ENCODE data around the gene HSPG2.
"Not testable (repeated sequence)": the region's sequence is repeated elsewhere in the genome, so short reads cannot be mapped to it uniquely, and the experiment has no call there.

Gene HSPG2

DNA sequence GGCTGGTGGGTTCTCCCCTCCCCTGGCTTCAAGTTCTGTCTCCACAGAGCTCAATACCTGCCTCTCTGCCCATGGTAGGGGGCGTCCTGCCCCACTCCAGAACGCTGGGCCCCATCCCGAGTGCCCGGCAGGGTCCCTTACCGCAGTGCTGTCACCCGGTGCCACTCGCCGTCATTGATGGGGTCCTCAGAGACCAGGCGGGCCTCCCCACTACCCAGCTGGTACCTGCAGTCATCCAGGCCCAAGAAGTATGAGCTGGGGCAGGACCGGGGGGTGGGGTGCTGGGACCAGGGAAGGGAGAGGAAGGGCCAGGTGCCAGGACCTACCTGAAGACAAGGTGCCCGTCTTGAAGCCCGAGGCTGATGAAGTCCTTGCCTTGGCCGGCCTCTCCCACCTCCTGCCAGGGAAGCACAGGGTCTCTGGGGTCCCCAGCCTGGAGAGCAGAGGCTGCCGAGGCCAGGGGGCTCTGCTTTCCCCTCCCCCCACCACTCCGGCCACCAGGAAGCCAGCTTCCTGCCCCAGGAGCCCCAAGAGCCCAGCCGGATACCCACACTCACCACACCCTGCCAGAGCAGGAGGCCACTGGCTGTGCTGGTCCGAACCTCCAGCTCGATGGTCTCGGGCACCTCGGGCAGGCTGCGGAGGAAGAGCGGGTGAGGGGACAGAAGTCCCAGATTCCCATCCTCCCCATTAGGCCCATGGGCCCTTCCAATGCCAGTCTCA, 113.0 kb downstream of the HSPG2 start:
- DNase-seq (ENCODE audit: low read depth), result no peak

DNA sequence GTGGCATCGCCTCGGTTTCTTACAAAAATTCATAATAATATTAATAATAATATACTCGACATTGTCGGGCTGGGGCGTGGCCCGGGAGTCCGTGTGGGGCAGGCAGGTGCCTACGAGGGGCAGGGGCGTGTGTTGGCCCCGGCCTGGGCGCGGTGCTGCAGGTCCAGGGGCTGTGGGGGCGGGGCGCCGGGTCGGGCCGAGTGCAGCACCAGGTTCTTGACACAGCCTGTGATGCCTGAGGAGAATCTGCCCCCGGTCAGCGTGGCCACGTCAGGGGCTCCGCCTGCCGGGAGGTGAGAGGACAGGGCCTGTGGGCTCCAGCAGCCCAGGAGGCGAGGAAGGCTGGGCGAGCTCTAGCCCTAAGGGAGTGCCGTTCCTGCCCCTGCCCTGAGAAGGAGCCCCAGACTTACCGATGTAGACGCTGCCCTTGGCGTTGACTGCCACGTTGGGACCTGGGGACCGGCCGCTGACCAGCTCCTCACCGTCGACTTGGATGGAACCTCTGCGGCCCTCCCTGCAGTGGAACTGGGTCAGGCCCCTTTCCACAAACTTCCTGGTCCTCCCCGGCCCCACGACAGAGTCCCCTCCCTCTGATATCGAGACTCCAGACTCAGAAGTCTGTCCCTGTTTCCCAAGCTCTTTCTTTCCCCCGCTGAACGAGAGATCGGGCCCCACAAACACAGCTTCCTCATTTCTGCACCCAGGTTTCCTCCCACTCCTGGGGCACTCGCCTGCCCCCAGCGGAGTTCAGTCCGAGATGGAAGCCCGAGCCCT, 113.7 kb downstream of the HSPG2 start:
- no peak for DNase-seq (ENCODE audit: low read depth)

DNA sequence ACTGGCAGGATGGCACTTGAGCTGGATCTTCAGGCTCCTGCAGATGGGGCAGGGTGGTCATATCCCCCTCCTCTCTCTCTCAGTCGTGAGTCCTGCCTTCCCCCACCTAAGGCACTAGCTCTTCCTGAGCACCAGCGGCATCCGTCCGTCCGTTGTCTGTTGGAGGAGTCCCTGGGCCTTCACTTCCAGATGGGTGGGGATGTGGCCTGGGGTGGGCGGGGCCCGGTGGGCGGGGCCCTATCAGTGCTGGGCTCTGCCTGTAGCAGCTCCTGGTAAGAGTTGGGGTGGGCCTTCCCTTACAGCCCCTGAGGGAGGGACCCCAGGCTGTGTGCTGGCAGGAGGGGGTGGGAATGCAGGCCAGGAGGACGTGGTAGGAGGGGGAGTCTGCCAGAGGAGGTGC, 114.8 kb downstream of the HSPG2 start:
- DNase-seq (ENCODE audit: low read depth), result no peak

DNA sequence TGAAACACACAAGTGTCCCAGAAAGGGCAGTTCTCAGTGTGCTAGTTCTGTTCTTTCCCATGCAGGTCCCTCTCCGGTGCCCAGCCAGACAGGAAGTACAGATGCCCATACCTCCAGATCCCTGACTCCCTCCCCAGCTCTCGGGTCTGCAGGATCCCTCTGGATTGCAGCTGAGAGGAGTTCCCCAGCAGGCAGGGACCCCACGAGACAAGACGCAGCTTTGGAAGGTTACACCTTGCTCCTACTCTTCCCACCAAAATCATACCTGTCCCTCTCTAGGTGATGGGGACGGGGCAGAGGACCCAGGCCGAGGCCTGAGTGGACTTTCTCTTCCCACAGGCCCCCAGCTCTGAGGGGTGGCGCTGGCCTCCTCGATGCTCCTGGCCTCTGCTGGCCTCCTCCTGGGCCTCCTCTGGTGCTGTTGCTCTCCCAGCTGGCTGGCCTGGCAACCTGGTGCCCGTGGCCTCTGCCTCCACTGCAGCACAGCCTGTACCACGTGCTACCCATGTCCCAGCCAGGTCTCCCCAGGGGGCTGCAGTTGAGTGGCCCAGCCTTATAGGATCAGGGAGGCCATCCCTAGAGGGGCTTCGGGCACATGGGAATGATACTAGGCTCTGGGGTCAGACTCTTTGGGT, 115.6 kb downstream of the HSPG2 start:
- no peak for DNase-seq (ENCODE audit: low read depth)

DNA sequence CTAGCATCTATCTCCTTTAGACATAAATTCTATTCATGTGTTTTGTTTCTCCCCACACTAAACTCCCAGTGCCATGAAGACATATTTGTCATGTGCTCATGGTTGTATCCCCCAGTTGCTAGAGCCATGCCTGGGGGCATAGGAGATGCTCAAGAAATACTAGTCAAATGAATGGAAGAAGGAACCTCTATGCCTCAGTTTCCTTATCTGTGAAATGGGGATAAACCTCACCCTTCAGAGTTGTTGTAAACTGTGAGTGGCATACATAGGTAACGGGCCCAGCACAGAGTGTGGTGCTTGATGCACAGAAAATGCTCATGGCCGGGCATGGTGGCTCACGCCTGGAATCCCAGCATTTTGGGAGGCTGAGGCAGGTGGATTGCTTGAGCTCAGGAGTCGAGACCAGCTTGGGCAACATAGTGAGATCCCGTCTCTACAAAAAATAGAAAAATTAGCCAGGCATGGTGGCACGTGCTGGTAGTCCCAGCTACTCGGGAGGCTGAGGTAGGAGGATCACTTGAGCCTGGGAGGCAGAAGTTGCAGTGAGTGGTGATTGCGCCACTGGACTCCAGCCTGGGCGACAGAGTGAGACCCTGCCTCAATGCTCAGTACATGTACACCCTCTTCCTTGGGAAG, 116.4 kb downstream of the HSPG2 start:
- DNase-seq (ENCODE audit: low read depth), result no peak

GRCh38 chr1:21818656-21819055, 118.5 kb downstream of the HSPG2 start:
- no peak for DNase-seq (ENCODE audit: low read depth)

- no peak for DNase-seq (ENCODE audit: low read depth)
Measured at GRCh38 chr1:21816602-21817302, 120.4 kb downstream of the HSPG2 start.

DNA sequence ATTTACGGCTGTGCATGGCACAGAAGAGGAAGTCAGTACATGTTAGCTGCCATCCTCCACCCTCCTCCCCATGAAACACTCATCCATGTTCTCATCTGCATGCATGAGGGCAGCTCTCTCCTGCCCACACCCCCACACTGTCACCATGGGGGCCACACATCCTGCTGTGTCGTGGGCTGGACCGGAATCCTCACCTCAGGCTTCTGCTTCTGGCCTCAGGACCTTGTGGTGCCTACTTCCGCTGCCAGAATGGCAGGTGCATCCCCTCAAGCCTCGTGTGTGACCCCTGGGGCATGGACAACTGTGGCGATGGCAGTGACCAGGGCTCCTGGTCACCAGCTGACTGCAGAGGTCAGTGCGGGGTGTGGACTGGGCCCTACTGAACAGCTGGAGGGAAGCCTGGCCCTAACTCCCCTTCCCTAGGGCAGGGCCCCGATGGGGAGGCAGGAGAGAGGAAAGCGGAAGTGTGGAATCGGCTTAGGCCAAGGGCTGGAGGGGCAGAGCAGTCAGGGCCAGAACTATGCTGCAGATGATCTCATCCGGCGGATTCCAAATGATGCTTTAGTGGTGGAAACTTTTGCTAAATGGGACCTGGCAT, 121.3 kb downstream of the HSPG2 start:
- no peak for DNase-seq (ENCODE audit: low read depth)

DNA sequence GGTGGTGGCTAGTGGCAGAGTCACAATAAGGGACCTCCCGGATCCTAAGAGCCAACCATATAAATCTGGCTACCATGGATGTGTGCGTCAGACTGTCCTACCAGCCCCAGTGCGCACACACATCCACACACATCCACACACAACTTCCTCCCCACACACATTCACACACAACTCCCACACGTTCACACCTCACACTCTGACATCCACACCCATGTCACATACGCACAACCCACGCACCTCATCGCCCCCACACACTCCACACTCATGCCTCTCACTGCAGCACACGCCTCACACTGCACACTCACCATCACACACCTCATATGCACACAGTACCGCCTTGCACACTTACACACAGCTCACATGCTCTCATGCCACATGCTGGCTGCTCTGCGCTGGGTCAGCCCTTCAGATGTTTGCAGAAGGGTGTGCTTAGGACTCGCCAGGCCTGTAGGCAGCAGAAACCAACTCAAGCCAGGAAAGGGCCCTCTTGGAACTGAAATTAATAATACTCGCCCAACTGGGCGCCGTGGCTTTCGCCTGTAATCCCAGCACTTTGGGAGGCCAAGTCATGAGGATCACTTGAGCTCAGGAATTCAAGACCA, 122.0 kb downstream of the HSPG2 start:
- DNase-seq (ENCODE audit: low read depth), result no peak

GRCh38 chr1:21814241-21814918, 122.7 kb downstream of the HSPG2 start:
- DNase-seq (ENCODE audit: low read depth), result no peak

- DNase-seq (ENCODE audit: low read depth), result no peak
Measured at GRCh38 chr1:21813542-21813941, 123.6 kb downstream of the HSPG2 start.

- DNase-seq (ENCODE audit: low read depth), result no peak
Measured at GRCh38 chr1:21811875-21812305, 125.2 kb downstream of the HSPG2 start, which contains the start of gene LDLRAD2. Gene LDLRAD2, plus strand, starts transcription at chr1:21812265. Its CDS starts 187 bp downstream, at chr1:21812452.

DNA sequence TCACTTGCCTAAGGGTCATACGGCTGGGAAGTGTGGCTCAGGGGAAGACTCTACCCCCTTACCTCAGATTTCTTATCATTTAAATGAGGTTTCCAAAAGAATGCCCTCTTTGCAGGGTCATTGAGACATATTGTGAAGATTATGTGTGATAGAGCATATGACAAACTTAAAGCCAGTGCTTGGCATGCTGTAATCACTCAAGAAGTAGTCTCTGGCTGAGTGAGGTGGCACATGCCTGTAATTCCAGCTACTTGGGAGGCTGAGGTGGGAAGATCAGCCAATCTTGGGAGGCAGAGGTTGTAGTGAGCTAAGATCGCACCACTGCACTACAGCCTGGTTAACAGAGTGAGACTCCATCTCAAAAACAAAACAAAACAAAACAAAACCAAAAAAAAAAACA, 132.6 kb downstream of the HSPG2 start:
- no peak for DNase-seq (ENCODE audit: low read depth)

GRCh38 chr1:21801100-21801499, 136.0 kb downstream of the HSPG2 start:
- DNase-seq (ENCODE audit: low read depth), result no peak

DNA sequence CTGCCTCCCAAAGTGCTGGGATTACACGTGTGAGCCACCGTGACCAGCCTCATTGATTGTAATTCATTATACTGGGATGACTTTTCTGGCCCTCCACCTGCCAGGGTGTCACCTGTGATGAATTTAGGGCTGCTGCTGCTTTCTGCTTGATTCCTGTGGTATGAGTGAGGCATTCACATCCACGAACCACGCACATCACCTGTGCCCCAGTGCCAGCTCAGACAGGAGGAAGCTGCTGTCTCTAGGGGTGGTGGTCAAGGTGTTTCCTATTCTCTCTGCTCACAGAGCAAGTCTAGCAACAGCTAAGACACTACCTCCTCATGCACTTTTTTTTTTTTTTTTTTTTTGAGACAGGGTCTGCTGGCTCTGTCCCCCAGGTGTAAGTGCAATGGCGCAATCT, 137.4 kb downstream of the HSPG2 start:
- DNase-seq (ENCODE audit: low read depth), result no peak

GRCh38 chr1:21795075-21795474, 142.0 kb downstream of the HSPG2 start:
- DNase-seq (ENCODE audit: low read depth), result no peak

- no peak for DNase-seq (ENCODE audit: low read depth)
Measured at GRCh38 chr1:21794656-21795055, 142.5 kb downstream of the HSPG2 start.

DNA sequence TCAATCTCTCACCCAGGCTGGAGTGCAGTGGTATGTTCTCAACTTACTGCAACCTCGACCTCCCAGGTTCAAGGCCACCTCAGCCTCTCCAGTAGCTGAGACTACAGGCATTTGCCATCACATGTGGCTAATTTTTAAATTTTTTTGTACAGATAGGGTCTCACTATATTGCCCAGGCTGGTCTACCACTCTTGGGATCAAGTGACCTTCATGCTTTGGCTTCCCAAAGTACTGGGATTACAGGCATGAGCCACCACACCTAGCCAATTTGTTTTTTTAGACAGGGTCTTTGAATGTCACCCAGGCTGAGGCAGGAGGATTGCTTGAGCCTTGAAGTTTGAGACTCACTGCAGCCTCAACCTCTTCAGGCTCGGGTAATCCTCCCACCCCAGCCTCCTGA, 144.0 kb downstream of the HSPG2 start:
- no peak for DNase-seq (ENCODE audit: low read depth)

- DNase-seq (ENCODE audit: low read depth), result no peak
Measured at GRCh38 chr1:21786640-21787039, 150.5 kb downstream of the HSPG2 start.

GRCh38 chr1:21785764-21786163, 151.3 kb downstream of the HSPG2 start:
- not testable (repeated sequence) for DNase-seq (ENCODE audit: low read depth)
